ENCODE data around the gene OSMR.

GRCh38 chr5:38835887-38836286, 9.9 kb upstream of the OSMR start:
- TF ChIP-seq POLR2A (IDR thresholded peaks at IDR 0.05; ENCODE audit: low read depth, low read length) = no peak
- TF ChIP-seq MYC (IDR thresholded peaks at IDR 0.05; ENCODE audit: low read depth, low read length) = no peak
- TF ChIP-seq, protein P1, sequence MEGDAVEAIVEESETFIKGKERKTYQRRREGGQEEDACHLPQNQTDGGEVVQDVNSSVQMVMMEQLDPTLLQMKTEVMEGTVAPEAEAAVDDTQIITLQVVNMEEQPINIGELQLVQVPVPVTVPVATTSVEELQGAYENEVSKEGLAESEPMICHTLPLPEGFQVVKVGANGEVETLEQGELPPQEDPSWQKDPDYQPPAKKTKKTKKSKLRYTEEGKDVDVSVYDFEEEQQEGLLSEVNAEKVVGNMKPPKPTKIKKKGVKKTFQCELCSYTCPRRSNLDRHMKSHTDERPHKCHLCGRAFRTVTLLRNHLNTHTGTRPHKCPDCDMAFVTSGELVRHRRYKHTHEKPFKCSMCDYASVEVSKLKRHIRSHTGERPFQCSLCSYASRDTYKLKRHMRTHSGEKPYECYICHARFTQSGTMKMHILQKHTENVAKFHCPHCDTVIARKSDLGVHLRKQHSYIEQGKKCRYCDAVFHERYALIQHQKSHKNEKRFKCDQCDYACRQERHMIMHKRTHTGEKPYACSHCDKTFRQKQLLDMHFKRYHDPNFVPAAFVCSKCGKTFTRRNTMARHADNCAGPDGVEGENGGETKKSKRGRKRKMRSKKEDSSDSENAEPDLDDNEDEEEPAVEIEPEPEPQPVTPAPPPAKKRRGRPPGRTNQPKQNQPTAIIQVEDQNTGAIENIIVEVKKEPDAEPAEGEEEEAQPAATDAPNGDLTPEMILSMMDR (IDR thresholded peaks at IDR 0.05; ENCODE audit: extremely low read depth in 1 of 2, insufficient read depth in 1 of 2, low read depth in 1 of 2, low read length in 2 of 2) = no peak
- no peak for TF ChIP-seq POLR2AphosphoS5 (IDR thresholded peaks at IDR 0.05; ENCODE audit: insufficient read depth, low read depth, low read length)
- TF ChIP-seq EZH2 (IDR thresholded peaks at IDR 0.05; ENCODE audit: borderline replicate concordance, low read depth, low read length, severe bottlenecking) = no peak
- no peak for TF ChIP-seq FOS (IDR thresholded peaks at IDR 0.05; ENCODE audit: borderline replicate concordance, insufficient read depth, low read length)
- TF ChIP-seq GATA2 (IDR thresholded peaks at IDR 0.05; ENCODE audit: insufficient read depth, insufficient read length, low read depth, low read length) = peak; percentile 67
- TF ChIP-seq JUN (IDR thresholded peaks at IDR 0.05; ENCODE audit: borderline replicate concordance, insufficient read depth, insufficient read length, low read depth) = no peak
- TF ChIP-seq, protein P2, sequence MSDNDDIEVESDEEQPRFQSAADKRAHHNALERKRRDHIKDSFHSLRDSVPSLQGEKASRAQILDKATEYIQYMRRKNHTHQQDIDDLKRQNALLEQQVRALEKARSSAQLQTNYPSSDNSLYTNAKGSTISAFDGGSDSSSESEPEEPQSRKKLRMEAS (IDR thresholded peaks at IDR 0.05; ENCODE audit: insufficient read depth, insufficient read length) = no peak
